22Rv1 (cell line): ENCODE results near the gene PCDH10.

ENCODE experiments used
- CTCF ChIP-seq: fragments of 450-650 bp; IDR thresholded peaks from 2 replicates; pipeline ENCODE4 v1.5.1; 2017; ENCODE audit warnings: mild to moderate bottlenecking
- ZFX ChIP-seq: fragments of 450-650 bp; IDR thresholded peaks from 2 replicates; pipeline ENCODE4 v1.6.1; 2017; ENCODE audit warnings: antibody characterized with exemption, borderline replicate concordance

GRCh38 chr4:133178956-133179355 is 29.9 kb downstream of the PCDH10 start:
- TF ChIP-seq CTCF (no peak), ZFX (no peak)
